Mesendoderm (in vitro differentiated cells): ENCODE data around the gene TMEM190.
A peak's percentile ranks its signal among the peaks of the same experiment; 100 is the strongest.
"Not testable (repeated sequence)": the region's sequence is repeated elsewhere in the genome, so short reads cannot be mapped to it uniquely, and the experiment has no call there.

Source experiments
- DNase-seq: peaks from one replicate; pipeline ENCODE4 v3.0.0; 2013
- H2AK5ac ChIP-seq: 2 replicates; pipeline ENCODE4 v1.6.1; 2013; ENCODE audit warnings: low read length, inconsistent platforms
- H2BK120ac ChIP-seq: 2 replicates; pipeline ENCODE4 v1.6.1; 2013; ENCODE audit warnings: low read depth, mild to moderate bottlenecking, low read length, moderate library complexity, mixed read lengths
- H2BK15ac ChIP-seq: replicated peaks from 2 replicates; pipeline ENCODE4 v1.6.1; 2013; ENCODE audit warnings: low read depth, mild to moderate bottlenecking, moderate library complexity
- H2BK5ac ChIP-seq: 2 replicates; pipeline ENCODE4 v1.6.1; 2013; ENCODE audit warnings: low read length, inconsistent platforms
- H3K18ac ChIP-seq: 2 replicates; pipeline ENCODE4 v1.6.1; 2013; ENCODE audit warnings: mild to moderate bottlenecking, low read length, mixed read lengths
- H3K23ac ChIP-seq: one replicate; pipeline ENCODE4 v1.6.1; 2013; ENCODE audit warnings: low read length
- H3K27ac ChIP-seq: 2 replicates; pipeline ENCODE4 v1.5.1; 2013; ENCODE audit warnings: low read depth, mild to moderate bottlenecking, inconsistent platforms, low read length, moderate library complexity
- H3K27me3 ChIP-seq: 2 replicates; pipeline ENCODE4 v1.6.1; 2013; ENCODE audit warnings: low read length, control low read depth, mild to moderate bottlenecking, inconsistent platforms; ENCODE audit not compliant: insufficient read depth, poor library complexity
- H3K36me3 ChIP-seq: 2 replicates; pipeline ENCODE4 v1.6.1; 2013; ENCODE audit warnings: low read length, inconsistent platforms; ENCODE audit not compliant: control insufficient read depth, insufficient read depth
- H3K4ac ChIP-seq: one replicate; pipeline ENCODE4 v1.6.1; 2013; ENCODE audit warnings: low read depth, mild to moderate bottlenecking, low read length, moderate library complexity
- H3K4me1 ChIP-seq: 2 replicates; pipeline ENCODE4 v1.6.1; 2013; ENCODE audit warnings: low read depth, low read length, inconsistent platforms; ENCODE audit not compliant: control insufficient read depth
- H3K4me2 ChIP-seq: 2 replicates; pipeline ENCODE4 v1.6.1; 2013; ENCODE audit warnings: low read length
- H3K4me3 ChIP-seq: 2 replicates; pipeline ENCODE4 v1.5.1; 2013; ENCODE audit warnings: mild to moderate bottlenecking, low read length
- H3K56ac ChIP-seq: one replicate; pipeline ENCODE4 v1.6.1; 2013; ENCODE audit warnings: low read length
- H3K79me1 ChIP-seq: 2 replicates; pipeline ENCODE4 v1.6.1; 2013; ENCODE audit warnings: low read length, inconsistent platforms
- H3K79me2 ChIP-seq: 2 replicates; pipeline ENCODE4 v1.6.1; 2013; ENCODE audit warnings: mild to moderate bottlenecking, low read length; ENCODE audit not compliant: control insufficient read depth, insufficient read depth
- H3K9ac ChIP-seq: 2 replicates; pipeline ENCODE4 v1.6.1; 2013; ENCODE audit warnings: low read length, inconsistent platforms
- H4K5ac ChIP-seq: one replicate; pipeline ENCODE4 v1.6.1; 2013; ENCODE audit warnings: low read length
- H4K8ac ChIP-seq: one replicate; pipeline ENCODE4 v1.6.1; 2013; ENCODE audit warnings: low read depth, mild to moderate bottlenecking, control low read depth, low read length, moderate library complexity
- WGBS: extraction: QIAGEN DNeasy Blood & Tissue Kit; methylation state at CpG from one replicate; pipeline ENCODE4 v1.1.7; 2013; ENCODE audit warnings: low lambda C conversion rate, missing lambda C conversion rate; ENCODE audit not compliant: insufficient coverage; ENCODE audit errors: extremely low coverage; 5-methylcytosine and 5-hydroxymethylcytosine counted together

Gene TMEM190

GRCh38 chr19:55401390-55401789 lies 24.8 kb downstream of the TMEM190 start:
- not testable (repeated sequence) for H3K56ac ChIP-seq, H3K4me3 ChIP-seq, H3K4me2 ChIP-seq, H4K8ac ChIP-seq, H2AK5ac ChIP-seq, H3K27me3 ChIP-seq, H3K4me1 ChIP-seq, H3K23ac ChIP-seq, H3K27ac ChIP-seq, H3K18ac ChIP-seq, H2BK5ac ChIP-seq, H3K4ac ChIP-seq, H2BK120ac ChIP-seq, DNase-seq, H3K9ac ChIP-seq, H4K5ac ChIP-seq, H2BK15ac ChIP-seq
- peaks cover 13% of the 10 kb centered on the region for H3K36me3 ChIP-seq
- peaks cover 18% of the 10 kb centered on the region for H3K79me2 ChIP-seq
- H3K79me1 ChIP-seq = peaks cover 17% of the 10 kb centered on the region
- no CpG with 5 or more reads among the region's 28 CpGs for WGBS

GRCh38 chr19:55402509-55402908 lies 25.9 kb downstream of the TMEM190 start:
- no CpG with 5 or more reads among the region's 2 CpGs for WGBS
- H3K9ac ChIP-seq = no peak overlapping the region
- H4K5ac ChIP-seq = no peak overlapping the region
- no peak overlapping the region for H3K27ac ChIP-seq
- no peak overlapping the region for H3K23ac ChIP-seq
- no peak overlapping the region for H3K4ac ChIP-seq
- H3K18ac ChIP-seq = no peak overlapping the region
- no peak overlapping the region for H4K8ac ChIP-seq
- H3K27me3 ChIP-seq = no peaks in the 10 kb centered on the region
- peaks cover 19% of the 10 kb centered on the region for H3K79me1 ChIP-seq
- peaks cover 28% of the 10 kb centered on the region for H3K79me2 ChIP-seq
- no peak overlapping the region for H2BK5ac ChIP-seq
- H2BK120ac ChIP-seq = no peak overlapping the region
- H3K56ac ChIP-seq = no peak overlapping the region
- H3K4me3 ChIP-seq = no peak overlapping the region
- peaks cover 13% of the 10 kb centered on the region for H3K36me3 ChIP-seq
- no peak overlapping the region for H2AK5ac ChIP-seq
- H3K4me1 ChIP-seq = peaks cover 9% of the 10 kb centered on the region
- no peak overlapping the region for H3K4me2 ChIP-seq
- no peak overlapping the region for H2BK15ac ChIP-seq
- no peak for DNase-seq

GRCh38 chr19:55405638-55406037 lies 29.0 kb downstream of the TMEM190 start:
- no peak overlapping the region for H4K5ac ChIP-seq
- peak overlapping the region; percentile 3 for H3K4me2 ChIP-seq
- peak overlapping the region; percentile 93 for H3K56ac ChIP-seq
- no peak overlapping the region for H4K8ac ChIP-seq
- H2BK15ac ChIP-seq = no peak overlapping the region
- H2BK120ac ChIP-seq = no peak overlapping the region
- H3K4me1 ChIP-seq = peaks cover 10% of the 10 kb centered on the region
- H3K79me2 ChIP-seq = peaks cover 28% of the 10 kb centered on the region
- H3K23ac ChIP-seq = no peak overlapping the region
- H2AK5ac ChIP-seq = no peak overlapping the region
- H3K79me1 ChIP-seq = peaks cover 19% of the 10 kb centered on the region
- no peak for DNase-seq
- H3K27me3 ChIP-seq = no peaks in the 10 kb centered on the region
- peak overlapping the region; percentile 97 for H3K9ac ChIP-seq
- peaks cover 13% of the 10 kb centered on the region for H3K36me3 ChIP-seq
- H3K4ac ChIP-seq = no peak overlapping the region
- H3K4me3 ChIP-seq = no peak overlapping the region
- no peak overlapping the region for H3K18ac ChIP-seq
- no CpG with 5 or more reads among the region's 5 CpGs for WGBS
- no peak overlapping the region for H2BK5ac ChIP-seq
- H3K27ac ChIP-seq = no peak overlapping the region

GRCh38 chr19:55406091-55406825 lies 29.6 kb downstream of the TMEM190 start:
- no peak overlapping the region for H2AK5ac ChIP-seq
- peak overlapping the region; percentile 97 for H3K9ac ChIP-seq
- H4K5ac ChIP-seq = no peak overlapping the region
- H3K4me1 ChIP-seq = peaks cover 10% of the 10 kb centered on the region
- peak overlapping the region; percentile 3 for H3K4me2 ChIP-seq
- H2BK5ac ChIP-seq = no peak overlapping the region
- peak overlapping the region; percentile 91 for H3K4me3 ChIP-seq
- H4K8ac ChIP-seq = no peak overlapping the region
- H3K4ac ChIP-seq = no peak overlapping the region
- H3K27me3 ChIP-seq = no peaks in the 10 kb centered on the region
- no peak overlapping the region for H3K18ac ChIP-seq
- no peak overlapping the region for H2BK15ac ChIP-seq
- H3K23ac ChIP-seq = peak overlapping the region; percentile 67
- WGBS = no CpG with 5 or more reads among the region's 14 CpGs
- no peak overlapping the region for H3K27ac ChIP-seq
- H3K56ac ChIP-seq = peak overlapping the region; percentile 93
- H3K36me3 ChIP-seq = peaks cover 13% of the 10 kb centered on the region
- H2BK120ac ChIP-seq = no peak overlapping the region
- peaks cover 19% of the 10 kb centered on the region for H3K79me1 ChIP-seq
- DNase-seq = no peak
- H3K79me2 ChIP-seq = peaks cover 28% of the 10 kb centered on the region

GRCh38 chr19:55406826-55407549 lies 30.4 kb downstream of the TMEM190 start:
- WGBS = no CpG with 5 or more reads among the region's 35 CpGs
- peak overlapping the region; percentile 85 for H3K4ac ChIP-seq
- peak overlapping the region; percentile 91 for H3K4me3 ChIP-seq
- H3K27me3 ChIP-seq = no peaks in the 10 kb centered on the region
- peak overlapping the region; percentile 91 for H3K23ac ChIP-seq
- peak overlapping the region; percentile 97 for H3K9ac ChIP-seq
- no peak overlapping the region for H2BK5ac ChIP-seq
- H3K36me3 ChIP-seq = peaks cover 13% of the 10 kb centered on the region
- peaks cover 19% of the 10 kb centered on the region for H3K79me1 ChIP-seq
- H4K5ac ChIP-seq = no peak overlapping the region
- peaks cover 10% of the 10 kb centered on the region for H3K4me1 ChIP-seq
- H3K18ac ChIP-seq = peak overlapping the region; percentile 98
- peak overlapping the region; percentile 93 for H3K56ac ChIP-seq
- H2AK5ac ChIP-seq = no peak overlapping the region
- peak overlapping the region; percentile 52 for H2BK120ac ChIP-seq
- peak overlapping the region; percentile 98 for H3K27ac ChIP-seq
- peak overlapping the region; percentile 3 for H3K4me2 ChIP-seq
- DNase-seq = no peak
- peaks cover 28% of the 10 kb centered on the region for H3K79me2 ChIP-seq
- no peak overlapping the region for H4K8ac ChIP-seq
- H2BK15ac ChIP-seq = no peak overlapping the region
